GM12801 (cell line): ENCODE data around the gene SLC5A11.

Experiments
- TF ChIP-seq, protein P1 (sequence below): IDR thresholded peaks from one replicate; pipeline ENCODE4 v1.5.1; 2011; ENCODE audit warnings: control low read depth; ENCODE audit not compliant: insufficient read length; ENCODE audit errors: extremely low read depth

The SLC5A11 gene

DNA sequence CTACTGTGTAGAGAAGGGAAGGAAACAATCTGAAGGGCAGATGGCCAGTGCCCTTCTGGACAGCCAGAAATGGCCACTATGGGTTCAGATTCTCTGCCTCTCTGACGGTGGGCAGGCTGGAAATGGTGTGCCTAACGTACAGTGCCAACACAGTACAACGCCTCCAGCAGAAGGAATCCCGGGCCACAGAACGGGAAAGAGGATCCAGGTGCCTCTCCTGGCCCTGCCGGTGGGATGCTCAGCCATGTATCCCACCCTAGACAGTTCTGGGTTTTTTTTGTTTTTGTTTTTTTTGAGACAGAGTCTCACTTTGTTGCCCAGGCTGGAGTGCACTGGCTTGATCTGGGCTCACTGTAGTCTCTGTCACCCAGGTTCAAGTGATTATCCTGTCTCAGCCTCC is 71.5 kb downstream of the SLC5A11 start:
- TF ChIP-seq, protein P1, sequence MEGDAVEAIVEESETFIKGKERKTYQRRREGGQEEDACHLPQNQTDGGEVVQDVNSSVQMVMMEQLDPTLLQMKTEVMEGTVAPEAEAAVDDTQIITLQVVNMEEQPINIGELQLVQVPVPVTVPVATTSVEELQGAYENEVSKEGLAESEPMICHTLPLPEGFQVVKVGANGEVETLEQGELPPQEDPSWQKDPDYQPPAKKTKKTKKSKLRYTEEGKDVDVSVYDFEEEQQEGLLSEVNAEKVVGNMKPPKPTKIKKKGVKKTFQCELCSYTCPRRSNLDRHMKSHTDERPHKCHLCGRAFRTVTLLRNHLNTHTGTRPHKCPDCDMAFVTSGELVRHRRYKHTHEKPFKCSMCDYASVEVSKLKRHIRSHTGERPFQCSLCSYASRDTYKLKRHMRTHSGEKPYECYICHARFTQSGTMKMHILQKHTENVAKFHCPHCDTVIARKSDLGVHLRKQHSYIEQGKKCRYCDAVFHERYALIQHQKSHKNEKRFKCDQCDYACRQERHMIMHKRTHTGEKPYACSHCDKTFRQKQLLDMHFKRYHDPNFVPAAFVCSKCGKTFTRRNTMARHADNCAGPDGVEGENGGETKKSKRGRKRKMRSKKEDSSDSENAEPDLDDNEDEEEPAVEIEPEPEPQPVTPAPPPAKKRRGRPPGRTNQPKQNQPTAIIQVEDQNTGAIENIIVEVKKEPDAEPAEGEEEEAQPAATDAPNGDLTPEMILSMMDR = no peak

DNA sequence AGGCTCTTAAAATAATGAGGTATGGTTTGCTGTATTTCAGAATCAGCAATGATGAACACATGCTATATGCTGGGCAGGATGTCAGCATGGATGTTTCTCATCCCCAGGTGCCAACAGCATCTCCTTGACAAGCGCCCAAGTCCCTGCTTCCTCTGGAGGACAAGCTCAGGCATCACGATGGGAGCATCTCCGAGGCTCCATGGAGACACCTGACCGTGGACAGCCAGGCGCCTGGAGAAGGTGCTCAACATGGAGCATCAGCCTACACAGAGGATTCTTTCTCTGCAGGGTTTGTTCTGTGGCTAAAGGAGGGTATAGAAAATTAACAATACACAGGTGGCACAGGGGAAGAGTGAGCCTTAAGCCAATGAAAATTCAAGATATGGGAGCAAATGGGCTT is 72.1 kb downstream of the SLC5A11 start:
- TF ChIP-seq, protein P1 = no peak

DNA sequence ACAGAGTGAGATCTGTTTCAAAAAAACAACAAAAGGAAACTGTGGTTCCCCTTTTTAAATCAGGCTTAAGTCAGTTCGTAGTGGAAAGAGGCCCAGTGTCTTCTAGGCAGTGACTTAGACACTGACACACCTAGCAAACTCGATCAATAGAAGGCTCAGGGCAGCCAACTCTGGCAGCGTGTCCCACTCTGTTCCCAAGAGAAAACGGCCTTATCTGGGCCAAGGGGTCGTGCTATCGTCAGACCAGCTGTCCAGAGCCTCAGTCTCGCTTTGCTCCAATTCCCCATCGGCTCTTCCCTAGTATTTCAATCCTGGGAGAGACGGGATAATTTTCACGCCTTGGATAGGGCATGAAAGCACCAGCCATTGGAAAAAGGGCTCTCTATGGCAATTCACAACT is 72.9 kb downstream of the SLC5A11 start:
- TF ChIP-seq, protein P1 = no peak

DNA sequence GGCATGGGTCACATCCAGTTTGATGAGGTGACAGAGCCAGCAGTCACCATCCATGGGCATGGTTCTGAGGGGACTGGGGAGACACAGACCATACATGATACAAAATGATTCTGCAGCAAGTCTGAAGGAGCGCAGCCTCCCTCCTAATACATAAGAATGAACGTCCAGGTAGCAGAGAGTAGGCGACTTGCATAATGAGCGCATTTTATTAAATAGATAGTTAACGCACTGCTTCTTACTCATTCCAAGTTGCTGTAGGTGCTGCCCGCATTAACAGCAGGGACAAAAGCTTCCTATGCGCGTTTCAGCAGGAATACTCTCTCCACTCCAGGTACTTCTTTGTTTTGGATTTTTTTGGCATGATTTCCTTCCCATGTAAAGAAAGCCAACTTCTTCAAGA is 73.8 kb downstream of the SLC5A11 start:
- TF ChIP-seq, protein P1 = no peak

DNA sequence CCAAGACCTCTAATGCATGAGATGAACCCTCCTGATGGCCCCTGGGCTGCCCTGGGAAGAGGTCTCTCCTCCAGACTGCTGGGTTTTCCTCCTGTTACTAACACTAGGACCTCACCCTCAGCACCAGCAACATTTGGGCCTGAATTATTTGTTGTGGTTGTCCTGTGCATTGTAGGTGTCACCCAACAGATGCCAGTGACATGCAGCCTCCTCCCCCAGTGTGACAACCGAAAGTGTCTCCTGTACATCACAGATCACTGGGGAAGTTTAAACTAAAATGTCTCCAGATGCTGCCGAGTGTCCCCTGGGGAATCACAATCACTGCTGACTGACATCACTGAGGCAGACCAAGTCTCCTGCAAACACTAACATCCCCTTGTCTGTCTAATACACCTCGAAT is 74.8 kb downstream of the SLC5A11 start:
- TF ChIP-seq, protein P1 = no peak

DNA sequence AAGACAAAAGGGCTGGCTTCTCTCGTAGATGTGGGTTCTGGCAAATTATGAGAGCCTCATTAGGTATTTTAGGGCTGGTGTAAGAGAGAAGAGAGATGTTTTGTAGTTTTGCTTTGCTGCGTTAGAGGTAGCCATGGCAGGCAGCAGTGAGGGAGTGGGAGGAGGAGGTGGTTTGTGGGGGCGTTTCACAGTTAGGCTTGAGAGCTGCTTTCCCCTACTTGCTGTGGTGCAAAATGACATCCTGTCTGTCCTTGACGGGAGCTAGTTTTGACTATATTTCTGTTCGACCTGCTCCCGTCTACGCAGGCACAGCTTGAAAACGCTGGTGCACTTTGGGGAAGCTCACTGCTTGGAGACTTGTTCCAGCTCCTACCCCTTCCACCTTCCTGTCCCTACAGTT is 75.5 kb downstream of the SLC5A11 start:
- TF ChIP-seq, protein P1 = no peak

DNA sequence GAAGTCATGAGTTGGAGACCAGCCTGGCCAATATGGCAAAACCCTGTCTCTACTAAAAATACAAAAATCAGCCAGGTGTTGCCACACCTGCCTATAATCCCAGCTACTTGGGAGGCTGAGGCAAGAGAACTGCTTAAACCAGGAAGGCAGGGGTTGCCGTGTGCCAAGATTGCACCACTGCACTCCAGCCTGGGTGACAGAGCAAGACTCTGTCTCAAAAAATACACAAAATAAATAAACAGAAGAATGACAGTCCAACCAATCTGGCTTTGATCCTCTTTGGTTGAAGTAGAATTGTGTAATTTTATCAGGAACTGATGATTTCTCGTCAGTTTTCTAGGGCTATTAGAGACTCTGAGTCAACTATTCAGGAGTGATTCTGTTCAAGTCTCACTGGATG is 79.4 kb downstream of the SLC5A11 start:
- TF ChIP-seq, protein P1 = no peak

DNA sequence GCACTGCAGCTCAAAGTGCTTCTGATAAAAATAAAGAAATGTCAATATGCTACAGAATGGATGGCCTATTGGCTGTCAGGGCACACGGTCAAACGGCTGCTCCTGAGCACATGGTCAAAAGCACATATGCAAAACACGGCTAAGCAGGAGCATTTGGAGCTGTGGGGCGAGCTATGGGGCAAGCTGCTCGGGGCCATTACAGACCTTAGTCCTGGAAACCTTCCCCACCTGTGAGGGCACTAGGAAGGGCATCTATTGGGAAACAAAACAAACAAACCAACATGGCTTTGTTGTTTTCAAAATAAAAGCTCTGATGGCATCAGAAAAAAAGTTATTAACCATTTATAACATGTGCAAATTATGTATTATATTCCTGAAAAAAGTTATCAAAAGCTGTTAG is 83.6 kb downstream of the SLC5A11 start:
- TF ChIP-seq, protein P1 = no peak
